ENCODE results near the gene TBC1D9.

GRCh38 chr4:140717313-140717712 is 38.9 kb downstream of the TBC1D9 start:
- TF ChIP-seq CTCF (IDR thresholded peaks at IDR 0.05; ENCODE audit: low read depth, low read length) (no peak), EZH2phosphoT487 (IDR thresholded peaks at IDR 0.05; ENCODE audit: low read depth) (no peak)

Measured in OCI-LY3 (cell line).